ENCODE results near the gene SHROOM3. TPM values are rescaled to one million over a fixed set of nuclear protein-coding genes. Genes with fewer than 3 reads are reported as not detected.
A peak's percentile ranks its signal among the peaks of the same experiment; 100 is the strongest.

SHROOM3 gene
- polyA plus RNA-seq, 2 of the 4 experiments (the other 2 are of a cell fraction), result 2.8 to 5.1 TPM

- H3K4me2 ChIP-seq, result peak overlapping the region; percentile 72
- H3K9me3 ChIP-seq, result no peaks in the 10 kb centered on the region
- ATAC-seq (peak; percentile 54 to 75; a peak in 5 of 6 replicates), DNase-seq (ENCODE audit: low read depth in 1 of 2, low spot score in 1 of 2) (peak in 1 of 2 experiments; percentile 20), FAIRE-seq (no peak)
- peak overlapping the region; percentile 61 to 68 for H3K27ac ChIP-seq
- 0 out of 3 replicates have a peak overlapping the region, but pooled peaks have one; percentile 16 for H3K4me3 ChIP-seq
- TF ChIP-seq JUN (IDR thresholded peaks at IDR 0.05), result no peak
- no peak for TF ChIP-seq SMC3 (IDR thresholded peaks at IDR 0.05)
- no peak for TF ChIP-seq FOSB (CRISPR knock-in tag; IDR thresholded peaks at IDR 0.05)
- TF ChIP-seq RAD21 (conservative IDR thresholded peaks at IDR 0.05 in 1 of 2, IDR thresholded peaks at IDR 0.05 in 1 of 2), result no peak
- TF ChIP-seq FOXS1 (CRISPR knock-in tag; IDR thresholded peaks at IDR 0.05), result no peak
- no peak for TF ChIP-seq FOSL2 (IDR thresholded peaks at IDR 0.05)
- TF ChIP-seq FOSL2 (CRISPR knock-in tag; IDR thresholded peaks at IDR 0.05), result no peak
- no peak for TF ChIP-seq CHD4 (IDR thresholded peaks at IDR 0.05; ENCODE audit: borderline replicate concordance)
- TF ChIP-seq ZFP36 (IDR thresholded peaks at IDR 0.05; ENCODE audit: borderline replicate concordance, partially characterized antibody), result no peak
- TF ChIP-seq HOXA7 (CRISPR knock-in tag; IDR thresholded peaks at IDR 0.05), result no peak
- TF ChIP-seq ELK1 (IDR thresholded peaks at IDR 0.05; ENCODE audit: low read depth, low read length), result no peak
- TF ChIP-seq JUNB (IDR thresholded peaks at IDR 0.05), result no peak
- no peak for TF ChIP-seq BCL3 (IDR thresholded peaks at IDR 0.05)
- no peak for TF ChIP-seq RNF2 (IDR thresholded peaks at IDR 0.05; ENCODE audit: borderline replicate concordance, low read depth)
- TF ChIP-seq EP300 (IDR thresholded peaks at IDR 0.05), result no peak
- no peak for TF ChIP-seq TP53 (CRISPR knock-in tag; IDR thresholded peaks at IDR 0.05)
- TF ChIP-seq POLR2AphosphoS2 (conservative IDR thresholded peaks at IDR 0.05; ENCODE audit: low read length), result no peak
- POLR2A ChIA-PET, result no interaction called here
- 32% methylated on average over 6 of the region's 6 CpGs for WGBS (ENCODE audit: missing lambda C conversion rate)
- H3K4me1 ChIP-seq, result peaks cover 19% of the 10 kb centered on the region; the same call in 2 of the 3 replicates
- CTCF ChIA-PET, result interaction anchor here (0.7 kb wide), 1 partner anchor 26 kb away, joined by 4 read pairs; no protein-coding TSS in a partner anchor
Observed at GRCh38 chr4:76611616-76612207, 176.7 kb downstream of the SHROOM3 start.

GRCh38 chr4:76614589-76614988 is 179.6 kb downstream of the SHROOM3 start:
- H3K9me3 ChIP-seq, result no peaks in the 10 kb centered on the region
- no peak overlapping the region for H3K4me3 ChIP-seq
- no peak overlapping the region for H3K27ac ChIP-seq
- ChIA-PET POLR2A (no interaction called here), CTCF (no interaction called here)
- no peak for ATAC-seq
- no peak for TF ChIP-seq JUN (IDR thresholded peaks at IDR 0.05)
- no peak for TF ChIP-seq BHLHE40 (IDR thresholded peaks at IDR 0.05; ENCODE audit: low read depth, low read length)
- no peak for TF ChIP-seq RFX5 (IDR thresholded peaks at IDR 0.05)
- no peak for TF ChIP-seq SMC3 (IDR thresholded peaks at IDR 0.05)
- no peak for TF ChIP-seq RCOR1 (IDR thresholded peaks at IDR 0.05; ENCODE audit: low read depth, low read length)
- no peak for TF ChIP-seq CEBPB (IDR thresholded peaks at IDR 0.05)
- no peak for TF ChIP-seq RAD21 (conservative IDR thresholded peaks at IDR 0.05 in 1 of 2, IDR thresholded peaks at IDR 0.05 in 1 of 2)
- no peak for TF ChIP-seq KDM1A (IDR thresholded peaks at IDR 0.05; ENCODE audit: low read depth)
- peaks cover 19% of the 10 kb centered on the region; the same call in 2 of the 3 replicates for H3K4me1 ChIP-seq
- no peak for FAIRE-seq
- DNase-seq (ENCODE audit: low read depth in 1 of 2, low spot score in 1 of 2), result no peak
- H3K4me2 ChIP-seq, result no peak overlapping the region

GRCh38 chr4:76615999-76616398 is 181.0 kb downstream of the SHROOM3 start:
- no peak overlapping the region for H3K4me3 ChIP-seq
- H3K9me3 ChIP-seq, result no peaks in the 10 kb centered on the region
- no peak for FAIRE-seq
- 68% methylated on average over 3 of the region's 3 CpGs for WGBS (ENCODE audit: missing lambda C conversion rate)
- TF ChIP-seq CBX8 (IDR thresholded peaks at IDR 0.05), result no peak
- TF ChIP-seq MAX (IDR thresholded peaks at IDR 0.05), result no peak
- TF ChIP-seq E2F6 (IDR thresholded peaks at IDR 0.05; ENCODE audit: borderline replicate concordance, low read depth), result no peak
- TF ChIP-seq RCOR1 (IDR thresholded peaks at IDR 0.05; ENCODE audit: low read depth, low read length), result no peak
- no peak for TF ChIP-seq RAD21 (conservative IDR thresholded peaks at IDR 0.05 in 1 of 2, IDR thresholded peaks at IDR 0.05 in 1 of 2)
- TF ChIP-seq GATA3 (IDR thresholded peaks at IDR 0.05; ENCODE audit: borderline replicate concordance), result no peak
- TF ChIP-seq HEYL (CRISPR knock-in tag; IDR thresholded peaks at IDR 0.05), result no peak
- TF ChIP-seq HOXA7 (CRISPR knock-in tag; IDR thresholded peaks at IDR 0.05), result no peak
- no peak for TF ChIP-seq ZNF302 (CRISPR knock-in tag; IDR thresholded peaks at IDR 0.05)
- no peak for TF ChIP-seq MAFK (IDR thresholded peaks at IDR 0.05; ENCODE audit: partially characterized antibody)
- ChIA-PET POLR2A (no interaction called here), CTCF (no interaction called here)
- no peak overlapping the region for H3K27ac ChIP-seq
- H3K4me2 ChIP-seq, result no peak overlapping the region
- no peak for DNase-seq (ENCODE audit: low read depth in 1 of 2, low spot score in 1 of 2)
- no peak for ATAC-seq
- peaks cover 13% of the 10 kb centered on the region; the same call in 2 of the 3 replicates for H3K4me1 ChIP-seq
